GM12892 (cell line): Measurements from ENCODE around the gene GRID1.

Experiments used
- DNase-seq: peaks from one replicate; pipeline ENCODE4 v3.0.0; 2011; ENCODE audit not compliant: insufficient read length
- FAIRE-seq: peaks from 2 replicates; lab custom pipeline; 2011; peaks lifted over from hg19 to GRCh38; lab: Jason Lieb, UNC
- POLR2A ChIP-seq: IDR thresholded peaks from 2 replicates; pipeline ENCODE4 v1.6.1; 2011; ENCODE audit warnings: low read depth, low read length, control low read depth
- POLR2AphosphoS5 ChIP-seq: IDR thresholded peaks from 2 replicates; pipeline ENCODE4 v1.6.1; 2011; ENCODE audit warnings: low read depth, low read length, control low read depth
- TAF1 ChIP-seq: IDR thresholded peaks from 2 replicates; pipeline ENCODE4 v1.6.1; 2011; ENCODE audit warnings: low read depth, mild to moderate bottlenecking, control low read depth, low read length, borderline replicate concordance

The GRID1 gene

DNA sequence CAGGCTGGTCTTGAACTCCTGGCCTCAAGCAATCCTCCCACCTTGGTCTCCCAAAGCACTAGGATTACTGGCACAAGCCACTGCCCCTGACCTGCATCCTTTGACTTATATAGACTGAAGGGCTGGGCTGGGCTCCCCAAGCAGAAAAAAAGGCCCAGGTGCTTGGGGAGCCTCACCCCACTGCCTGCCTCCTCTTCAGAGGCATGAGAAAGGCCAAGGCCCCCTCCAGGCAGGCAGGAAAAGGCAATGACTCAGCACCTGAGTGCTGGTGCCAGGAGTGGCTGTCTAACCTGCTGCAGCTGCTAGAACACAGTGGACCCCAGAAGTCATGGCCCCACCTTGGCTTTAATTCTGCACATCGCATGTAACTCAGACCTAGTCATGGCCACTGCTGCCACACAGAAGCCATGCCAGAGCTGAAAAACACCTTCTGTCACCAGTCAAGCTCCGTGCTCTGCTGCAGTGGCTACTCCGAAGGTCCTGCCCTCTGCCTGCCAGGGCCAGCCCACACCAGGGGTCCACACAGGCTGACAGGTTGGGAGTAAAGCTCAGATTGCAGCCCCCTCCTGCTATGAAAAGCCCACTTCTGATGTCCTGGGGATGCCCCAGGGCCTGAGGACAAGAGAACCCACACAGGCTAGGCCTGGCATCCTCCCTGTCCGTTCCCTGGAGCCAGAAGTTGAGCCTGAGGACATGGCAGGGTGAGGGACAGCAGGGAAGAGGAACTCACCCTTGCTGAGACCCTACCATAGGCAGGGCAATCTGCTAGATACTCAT is 48.5 kb downstream of the GRID1 start:
- FAIRE-seq (no peak), DNase-seq (no peak)
- TF ChIP-seq POLR2AphosphoS5 = no peak
- TF ChIP-seq TAF1 = no peak
- no peak for TF ChIP-seq POLR2A

DNA sequence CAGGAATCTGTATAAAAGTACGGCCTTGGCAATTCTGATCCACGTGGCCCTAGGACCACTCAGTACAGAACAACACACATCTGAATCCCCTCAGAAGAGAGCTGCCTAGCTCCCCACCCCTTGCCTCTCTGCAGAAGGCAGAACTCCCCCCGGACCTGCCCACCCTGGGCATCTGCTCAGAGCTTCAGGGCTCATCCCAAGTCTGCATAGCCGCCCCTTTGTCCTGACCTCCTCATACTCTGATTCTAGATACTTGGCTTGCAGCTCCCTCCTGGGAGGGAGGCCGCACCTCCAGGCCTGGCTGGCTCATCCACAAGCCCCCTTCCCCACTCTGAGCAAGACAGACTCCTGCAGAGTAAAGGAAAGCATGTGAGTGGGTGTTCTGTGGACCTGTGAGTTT is 49.6 kb downstream of the GRID1 start:
- DNase-seq (no peak), FAIRE-seq (no peak)
- TF ChIP-seq POLR2AphosphoS5 = no peak
- TF ChIP-seq POLR2A = no peak
- no peak for TF ChIP-seq TAF1

DNA sequence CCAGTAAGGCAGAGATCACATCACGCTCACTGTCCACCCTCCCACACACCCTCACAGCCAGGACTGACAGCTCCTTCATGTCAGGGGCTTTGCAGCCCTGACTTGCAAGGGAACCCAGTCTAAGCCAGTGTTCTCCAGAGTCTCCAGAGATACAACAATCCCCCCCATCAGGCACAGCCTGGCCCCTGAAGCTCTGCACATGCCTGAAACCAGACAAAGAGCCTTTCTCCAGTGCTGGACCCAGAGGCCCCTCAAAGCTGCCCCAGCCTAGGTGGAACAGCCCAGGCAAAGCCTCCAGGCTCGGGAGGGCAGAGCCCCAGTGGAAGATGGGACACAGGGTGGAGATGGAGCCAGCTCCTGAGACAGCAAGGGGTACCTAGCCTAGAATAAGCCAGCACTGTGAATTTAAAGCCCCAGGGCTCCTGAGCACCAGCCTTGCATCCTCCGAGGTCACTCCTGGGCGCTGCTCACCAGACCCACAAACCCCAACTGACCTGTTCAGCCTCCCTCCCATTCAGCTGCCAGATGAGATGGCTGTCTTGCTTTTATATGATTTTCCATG is 50.2 kb downstream of the GRID1 start:
- TF ChIP-seq POLR2AphosphoS5 (no peak), TAF1 (no peak), POLR2A (no peak)
- FAIRE-seq = no peak
- DNase-seq = no peak

DNA sequence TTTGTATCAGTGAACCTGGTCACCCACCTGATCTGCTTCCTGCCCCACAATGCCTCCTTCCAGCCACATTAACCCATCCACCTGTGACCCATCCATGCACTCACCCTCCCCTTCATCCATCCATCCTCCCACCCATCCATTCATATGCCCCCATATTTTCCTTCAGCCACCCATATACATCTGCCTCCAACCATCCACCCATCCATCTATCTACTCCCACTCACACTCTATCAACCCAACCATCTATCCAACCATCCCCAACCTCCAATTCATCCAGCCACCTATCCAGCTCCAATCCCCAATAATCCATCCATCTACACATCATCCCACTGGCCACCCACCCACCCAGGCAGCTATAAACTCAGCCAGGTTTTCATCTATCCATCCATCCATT is 51.0 kb downstream of the GRID1 start:
- no peak for TF ChIP-seq POLR2A
- no peak for TF ChIP-seq TAF1
- no peak for TF ChIP-seq POLR2AphosphoS5
- FAIRE-seq (no peak), DNase-seq (no peak)

DNA sequence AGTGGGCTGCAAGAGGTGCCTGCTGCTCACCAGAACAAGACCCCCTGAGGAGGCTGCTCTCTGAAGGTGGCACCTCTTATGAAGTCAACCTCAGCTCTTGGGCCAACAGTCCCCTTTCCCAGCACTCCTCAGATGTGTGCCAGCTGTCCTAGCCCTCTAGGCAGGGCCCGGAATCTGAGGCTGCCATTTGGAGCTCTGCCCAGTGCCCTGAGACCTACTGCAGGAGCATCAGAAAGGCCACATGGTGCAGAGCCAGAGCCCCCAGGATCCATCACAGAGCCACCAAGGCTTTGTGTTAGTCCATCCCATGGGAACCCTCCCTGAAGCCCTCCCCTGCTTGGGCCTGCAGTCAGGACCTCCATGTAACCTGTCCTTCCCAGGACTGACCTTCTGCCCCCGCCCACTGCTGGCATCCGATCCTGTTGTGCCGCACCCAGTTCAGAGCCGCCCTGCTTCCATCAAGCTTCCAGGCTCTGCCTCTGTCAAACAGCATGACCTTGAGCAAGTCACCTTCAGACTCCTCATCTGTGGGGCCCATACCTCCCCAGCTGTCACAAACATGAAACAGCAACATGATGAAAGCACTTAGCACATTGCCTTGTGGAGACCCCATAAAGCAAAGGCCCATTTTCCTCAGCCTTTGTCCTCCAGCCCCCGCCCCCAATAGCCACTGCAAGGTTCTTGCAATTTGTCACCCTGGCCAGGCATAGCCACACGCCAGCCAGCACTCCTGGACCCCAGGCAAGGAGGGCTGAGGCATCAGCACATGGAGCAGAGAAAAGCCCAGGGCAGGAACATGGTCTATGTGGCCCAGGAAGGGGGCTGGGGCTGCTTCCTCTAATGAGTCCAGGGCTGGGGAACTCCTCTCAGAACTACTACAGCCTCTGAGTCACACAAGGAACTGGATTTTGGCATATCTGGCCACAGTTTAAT is 51.7 kb downstream of the GRID1 start:
- no peak for FAIRE-seq
- no peak for TF ChIP-seq TAF1
- DNase-seq = no peak

DNA sequence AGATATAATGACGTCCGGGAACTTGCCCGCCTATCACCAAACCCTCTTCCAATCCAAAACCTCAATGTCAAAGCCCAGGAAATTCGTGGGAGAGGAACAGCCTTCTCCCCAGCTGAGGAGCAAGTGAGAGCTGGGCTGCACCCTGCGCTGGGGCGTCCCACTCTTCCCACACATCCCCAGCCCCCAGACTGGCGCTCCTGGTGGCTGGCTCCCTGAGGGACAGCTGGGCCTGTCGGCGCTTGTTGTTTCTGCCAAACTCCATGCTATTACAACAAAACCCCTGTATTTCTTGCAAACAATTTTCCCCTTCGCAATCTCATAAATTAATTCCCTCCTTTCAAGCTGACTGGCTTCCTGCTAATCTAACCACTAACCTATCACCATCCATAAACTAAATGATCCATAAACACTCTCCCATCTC is 53.0 kb downstream of the GRID1 start:
- no peak for TF ChIP-seq POLR2A
- TF ChIP-seq POLR2AphosphoS5 = no peak
- no peak for TF ChIP-seq TAF1
- no peak for DNase-seq
- FAIRE-seq = no peak

DNA sequence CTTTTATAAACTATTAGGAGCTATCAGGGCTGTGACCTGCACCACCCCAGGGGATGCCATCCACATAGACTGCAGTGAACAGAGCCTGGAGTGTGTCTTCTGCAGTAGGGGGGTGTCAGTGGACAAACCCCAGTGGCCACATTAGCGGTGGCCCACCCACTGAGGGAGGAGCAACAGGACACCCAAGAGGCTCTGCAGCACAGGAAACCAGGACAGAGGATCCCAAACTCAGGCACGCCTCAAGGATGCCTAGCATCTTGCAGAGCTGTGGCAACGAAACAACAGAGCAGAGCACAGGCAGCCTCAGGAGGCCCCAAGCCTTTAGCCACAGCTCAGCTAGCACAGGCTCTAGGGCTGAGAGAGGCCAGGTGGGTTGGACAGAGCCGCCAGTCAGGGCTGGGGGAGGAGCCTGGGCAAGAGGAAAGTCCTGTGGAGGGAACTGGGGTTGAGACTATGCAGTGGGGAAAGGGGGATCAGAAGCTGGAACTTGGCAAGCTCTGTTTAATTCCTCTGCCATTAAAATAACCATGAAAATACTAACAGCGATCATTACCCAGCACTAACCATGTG is 53.8 kb downstream of the GRID1 start:
- no peak for FAIRE-seq
- TF ChIP-seq TAF1 = no peak
- no peak for TF ChIP-seq POLR2A
- no peak for TF ChIP-seq POLR2AphosphoS5
- DNase-seq = no peak

DNA sequence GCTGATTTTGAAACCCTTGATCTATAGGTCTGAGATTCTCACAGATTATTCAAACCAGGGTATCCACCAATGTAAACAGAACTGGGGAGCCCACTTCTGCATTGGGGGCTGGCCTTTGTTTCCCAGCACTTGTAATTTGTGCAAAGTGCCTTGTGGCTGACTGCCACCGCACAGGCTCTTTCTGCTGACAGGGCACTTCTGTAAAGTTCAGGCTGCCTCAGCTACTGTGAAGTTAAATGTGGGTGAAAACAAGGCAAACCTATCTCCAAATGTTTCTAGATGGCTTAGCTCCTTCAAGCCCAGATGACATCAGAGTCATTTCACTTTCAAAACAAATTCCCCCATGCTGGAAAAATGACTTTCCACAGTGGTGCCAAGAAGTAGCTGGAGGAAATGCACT is 54.7 kb downstream of the GRID1 start:
- FAIRE-seq (no peak), DNase-seq (no peak)
- TF ChIP-seq POLR2A (no peak), TAF1 (no peak), POLR2AphosphoS5 (no peak)

DNA sequence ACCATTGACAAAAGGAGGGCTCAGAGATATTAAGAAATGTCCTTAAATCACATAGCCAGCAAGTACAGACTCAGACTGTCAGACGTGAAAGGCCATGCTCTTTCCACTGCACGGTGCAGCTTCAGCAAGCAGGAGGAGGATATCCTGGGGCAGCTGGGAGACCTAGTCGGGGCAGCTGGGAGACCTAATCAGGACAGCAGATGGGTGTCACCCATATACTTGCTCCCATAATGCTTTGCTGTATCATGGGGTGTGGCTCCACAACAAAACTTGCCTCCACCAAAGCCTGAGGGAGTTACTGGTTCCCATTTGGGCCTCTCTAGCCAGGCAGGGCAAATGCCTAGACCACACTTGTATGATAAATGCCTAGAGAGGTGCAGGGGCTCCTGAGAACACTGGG is 55.4 kb downstream of the GRID1 start:
- DNase-seq (no peak), FAIRE-seq (no peak)
- TF ChIP-seq POLR2AphosphoS5 (no peak), TAF1 (no peak), POLR2A (no peak)

DNA sequence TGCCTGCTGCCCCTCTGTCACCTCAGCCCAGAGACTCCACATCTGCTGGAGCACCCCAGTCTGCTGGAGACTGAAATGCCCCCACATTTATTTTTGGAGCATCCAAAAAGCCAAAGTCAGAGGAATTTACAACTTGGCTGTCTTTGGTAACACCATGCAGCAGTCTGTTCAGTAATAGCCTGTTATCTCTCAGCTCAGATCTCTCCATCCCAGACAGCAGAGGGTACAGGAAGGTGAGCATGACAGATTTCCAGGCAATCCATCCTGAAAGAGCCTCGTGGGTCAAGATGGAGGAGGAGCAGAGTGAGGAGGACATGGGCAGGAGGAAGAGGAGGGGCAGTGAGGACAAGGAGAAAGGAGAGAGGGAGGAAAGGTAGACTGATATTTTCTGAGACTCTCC is 55.9 kb downstream of the GRID1 start:
- FAIRE-seq = no peak
- DNase-seq = no peak
- TF ChIP-seq POLR2AphosphoS5 (no peak), POLR2A (no peak), TAF1 (no peak)

DNA sequence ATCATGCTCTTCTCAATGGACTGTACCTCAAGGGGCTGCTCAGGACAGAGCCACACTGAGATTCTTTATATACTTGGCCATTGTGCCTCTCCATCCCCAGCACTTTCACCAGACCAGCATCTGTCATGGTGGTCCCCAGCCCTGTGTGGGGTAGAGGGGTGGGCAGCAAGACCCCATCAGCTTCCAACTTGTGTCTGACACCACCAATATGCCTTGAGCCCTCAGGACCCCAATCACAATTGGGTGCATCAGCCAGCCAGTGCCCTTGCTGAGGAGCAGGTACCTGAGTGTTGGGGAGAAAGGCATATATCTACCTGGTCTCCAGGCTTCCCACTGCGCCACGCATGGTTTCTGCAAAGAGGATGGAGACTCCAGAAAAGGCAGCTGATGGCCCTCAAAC is 56.3 kb downstream of the GRID1 start:
- TF ChIP-seq TAF1 (no peak), POLR2AphosphoS5 (no peak), POLR2A (no peak)
- FAIRE-seq = no peak
- DNase-seq = no peak
